GM12878 (cell line): ENCODE results near the gene SERHL2.

Experiments used
- ASH2L ChIP-seq: fragments of 300-600, 200-600 bp; sonication (generic); IDR thresholded peaks from 2 replicates; pipeline ENCODE4 v1.6.1; 2017; ENCODE audit warnings: low read depth, mild to moderate bottlenecking, borderline replicate concordance
- BCL11A ChIP-seq: IDR thresholded peaks from 2 replicates; pipeline ENCODE4 v1.6.1; 2011; ENCODE audit warnings: low read depth, low read length
- CEBPB ChIP-seq, 2 experiments: fragments of 150-350 bp in 1 of 2; IDR thresholded peaks; 2 replicates each; pipeline ENCODE4 v1.6.1; 2012 to 2014; ENCODE audit warnings: low read depth in 2 of 2, low read length in 2 of 2, borderline replicate concordance in 1 of 2, inconsistent platforms in 1 of 2
- CTCF ChIP-seq, 3 experiments: IDR thresholded peaks in 2 of 3; conservative IDR thresholded peaks in 1 of 3; 2 replicates each; pipeline ENCODE4 v1.5.1; 2011; ENCODE audit warnings: low read depth in 3 of 3, low read length in 3 of 3, mild to moderate bottlenecking in 3 of 3, control low read depth in 2 of 3, moderate library complexity in 2 of 3, inconsistent platforms in 1 of 3, mixed read lengths in 1 of 3; ENCODE audit not compliant: control insufficient read depth in 2 of 3, insufficient read depth in 1 of 3; ENCODE audit errors: extremely low read depth in 1 of 3
- NFIC ChIP-seq: IDR thresholded peaks from 2 replicates; pipeline ENCODE4 v1.6.1; 2012; ENCODE audit warnings: low read depth, mild to moderate bottlenecking, inconsistent platforms, low read length, moderate library complexity
- POLR2A ChIP-seq: IDR thresholded peaks from 2 replicates; pipeline ENCODE4 v1.6.1; 2011; ENCODE audit warnings: low read depth, mild to moderate bottlenecking, low read length
- ZBED1 ChIP-seq: IDR thresholded peaks from 2 replicates; pipeline ENCODE4 v1.6.1; 2016; ENCODE audit warnings: borderline replicate concordance

- TF ChIP-seq CTCF (IDR thresholded peaks at IDR 0.05 in 2 of 3, conservative IDR thresholded peaks at IDR 0.05 in 1 of 3; ENCODE audit: control insufficient read depth in 2 of 3, extremely low read depth in 1 of 3, insufficient read depth in 1 of 3, low read depth in 3 of 3, low read length in 3 of 3) (no peak), NFIC (no peak), BCL11A (no peak), ASH2L (no peak), POLR2A (peak; percentile 33; the same call in 1 of the 2 replicates), ZBED1 (no peak), CEBPB (IDR thresholded peaks at IDR 0.05; ENCODE audit: borderline replicate concordance in 1 of 2, low read depth in 2 of 2, low read length in 2 of 2) (no peak)
Observed at GRCh38 chr22:42565956-42566355, 12.2 kb downstream of the SERHL2 start.
